Hepatocyte (in vitro differentiated cells): ENCODE measurements around the gene MCM5. TPM values are rescaled to one million over a fixed set of nuclear protein-coding genes. Genes with fewer than 3 reads are reported as not detected.

Experiments
- DNase-seq: peaks from one replicate; pipeline ENCODE4 v3.0.0-alpha.2; 2016; ENCODE audit warnings: low spot score
- H2AFZ ChIP-seq: fragments of 200-600 bp; sonication (generic); 2 replicates; pipeline ENCODE4 v1.6.0; 2016; ENCODE audit warnings: antibody characterized with exemption, mild to moderate bottlenecking
- H3K27ac ChIP-seq: fragments of 200-600 bp; sonication (generic); 2 replicates; pipeline ENCODE4 v1.5.1; 2016; ENCODE audit warnings: mild to moderate bottlenecking
- H3K27me3 ChIP-seq: fragments of 200-600 bp; sonication (generic); 2 replicates; pipeline ENCODE4 v1.6.1; 2016
- H3K36me3 ChIP-seq: fragments of 200-600 bp; sonication (generic); replicated peaks from 2 replicates; pipeline ENCODE4 v1.5.1; 2016; ENCODE audit warnings: low read depth; ENCODE audit not compliant: insufficient read depth
- H3K4me1 ChIP-seq: fragments of 200-600 bp; sonication (generic); 2 replicates; pipeline ENCODE4 v1.5.1; 2016; ENCODE audit warnings: mild to moderate bottlenecking, moderate library complexity; ENCODE audit not compliant: insufficient read depth
- H3K4me2 ChIP-seq: fragments of 200-600 bp; sonication (generic); 2 replicates; pipeline ENCODE4 v1.6.0; 2016
- H3K4me3 ChIP-seq: fragments of 200-600 bp; sonication (generic); 2 replicates; pipeline ENCODE4 v1.5.1; 2016; ENCODE audit warnings: mild to moderate bottlenecking
- H3K79me2 ChIP-seq: fragments of 200-600 bp; sonication (generic); 2 replicates; pipeline ENCODE4 v1.6.0; 2017; ENCODE audit warnings: mild to moderate bottlenecking
- H3K9me2 ChIP-seq: fragments of 200-600 bp; sonication (generic); replicated peaks from 2 replicates; pipeline ENCODE4 v1.6.0; 2017; ENCODE audit warnings: mild to moderate bottlenecking; ENCODE audit not compliant: insufficient read depth
- H3K9me3 ChIP-seq: fragments of 200-600 bp; sonication (generic); 2 replicates; pipeline ENCODE4 v1.5.1; 2016; ENCODE audit warnings: low read depth, mild to moderate bottlenecking
- H4K20me1 ChIP-seq: fragments of 200-600 bp; sonication (generic); 2 replicates; pipeline ENCODE4 v1.6.0; 2016; ENCODE audit warnings: mild to moderate bottlenecking; ENCODE audit not compliant: insufficient read depth, poor library complexity, severe bottlenecking
- EZH2 ChIP-seq: fragments of 200-600 bp; sonication (generic); IDR thresholded peaks from 2 replicates; pipeline ENCODE4 v1.6.1; 2016; ENCODE audit warnings: antibody characterized with exemption, mild to moderate bottlenecking, borderline replicate concordance
- EZH2phosphoT487 ChIP-seq: fragments of 200-600 bp; sonication (generic); IDR thresholded peaks from one replicate; pipeline ENCODE4 v1.6.1; 2018; ENCODE audit warnings: antibody characterized with exemption, mild to moderate bottlenecking, low read depth, moderate library complexity; ENCODE audit not compliant: unreplicated experiment, severe bottlenecking
- WGBS: methylation state at CpG from one replicate; pipeline ENCODE4 v1.1.6; 2016; ENCODE audit warnings: low lambda C conversion rate; ENCODE audit errors: missing lambda C conversion rate; 5-methylcytosine and 5-hydroxymethylcytosine counted together
- polyA plus RNA-seq: library from polyadenylated mRNA; unstranded; fragments of >200 nt; fragmentation: Nextera tagmentation; extraction: Ambion mirVana; gene quantifications from 2 replicates; pipeline ENCODE4 v1.2.1, GENCODE V29; 2016
- total RNA-seq: library from RNA; depleted of rRNA; stranded (reverse); fragments of >200 nt; gene quantifications from 2 replicates; pipeline ENCODE4 v1.2.3, GENCODE V29; 2014
- TF ChIP-seq, protein P1 (sequence below): fragments of 200-600 bp; sonication (generic); IDR thresholded peaks from 2 replicates; pipeline ENCODE4 v1.5.1; 2016; ENCODE audit warnings: antibody characterized with exemption, mild to moderate bottlenecking; ENCODE audit not compliant: poor library complexity

The MCM5 gene
- total and polyA plus RNA-seq, 2 experiments from 2014 or later = 21.7 to 36.1 TPM

DNA sequence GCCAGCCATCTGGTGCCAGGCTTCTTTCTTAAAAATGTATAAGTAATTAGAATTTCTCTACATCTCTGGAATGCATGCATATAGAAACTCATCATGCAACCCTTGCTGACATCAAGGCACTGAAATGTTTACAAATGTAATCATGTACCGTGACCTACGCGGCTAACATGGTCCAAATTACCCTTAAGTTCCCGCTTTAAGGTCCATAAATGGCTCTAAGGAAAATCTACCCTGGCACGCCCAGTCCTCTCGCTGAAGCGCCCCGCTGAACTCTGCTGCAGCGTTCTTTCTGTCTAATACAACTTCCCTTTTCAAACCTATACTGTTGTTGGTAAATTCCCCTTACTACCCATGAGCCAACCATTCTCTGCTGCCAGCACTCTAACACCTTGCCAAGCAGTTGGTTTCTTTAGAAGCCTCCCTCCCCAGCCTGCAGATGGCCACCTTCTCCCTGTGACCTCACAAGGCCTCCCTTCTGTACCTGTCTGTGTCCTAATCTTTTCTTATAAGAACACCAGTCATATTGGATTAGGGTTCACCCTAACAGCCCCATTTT lies 32.5 kb upstream of the MCM5 start:
- Histone ChIP-seq H3K36me3 (no peaks in the 10 kb centered on the region), H3K4me1 (peaks cover 3% of the 10 kb centered on the region), H3K4me3 (no peak overlapping the region), H3K27me3 (no peaks in the 10 kb centered on the region), H3K9me2 (no peaks in the 10 kb centered on the region), H3K27ac (peak overlapping the region; percentile 73), H3K9me3 (no peaks in the 10 kb centered on the region), H3K4me2 (peak overlapping the region; percentile 8), H4K20me1 (no peaks in the 10 kb centered on the region), H2AFZ (no peak overlapping the region), H3K79me2 (no peaks in the 10 kb centered on the region)
- peak; percentile 46 for DNase-seq
- 68% methylated on average over 9 of the region's 9 CpGs for WGBS
- TF ChIP-seq, protein P1, sequence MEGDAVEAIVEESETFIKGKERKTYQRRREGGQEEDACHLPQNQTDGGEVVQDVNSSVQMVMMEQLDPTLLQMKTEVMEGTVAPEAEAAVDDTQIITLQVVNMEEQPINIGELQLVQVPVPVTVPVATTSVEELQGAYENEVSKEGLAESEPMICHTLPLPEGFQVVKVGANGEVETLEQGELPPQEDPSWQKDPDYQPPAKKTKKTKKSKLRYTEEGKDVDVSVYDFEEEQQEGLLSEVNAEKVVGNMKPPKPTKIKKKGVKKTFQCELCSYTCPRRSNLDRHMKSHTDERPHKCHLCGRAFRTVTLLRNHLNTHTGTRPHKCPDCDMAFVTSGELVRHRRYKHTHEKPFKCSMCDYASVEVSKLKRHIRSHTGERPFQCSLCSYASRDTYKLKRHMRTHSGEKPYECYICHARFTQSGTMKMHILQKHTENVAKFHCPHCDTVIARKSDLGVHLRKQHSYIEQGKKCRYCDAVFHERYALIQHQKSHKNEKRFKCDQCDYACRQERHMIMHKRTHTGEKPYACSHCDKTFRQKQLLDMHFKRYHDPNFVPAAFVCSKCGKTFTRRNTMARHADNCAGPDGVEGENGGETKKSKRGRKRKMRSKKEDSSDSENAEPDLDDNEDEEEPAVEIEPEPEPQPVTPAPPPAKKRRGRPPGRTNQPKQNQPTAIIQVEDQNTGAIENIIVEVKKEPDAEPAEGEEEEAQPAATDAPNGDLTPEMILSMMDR = no peak
- TF ChIP-seq EZH2 (no peak), EZH2phosphoT487 (no peak)

DNA sequence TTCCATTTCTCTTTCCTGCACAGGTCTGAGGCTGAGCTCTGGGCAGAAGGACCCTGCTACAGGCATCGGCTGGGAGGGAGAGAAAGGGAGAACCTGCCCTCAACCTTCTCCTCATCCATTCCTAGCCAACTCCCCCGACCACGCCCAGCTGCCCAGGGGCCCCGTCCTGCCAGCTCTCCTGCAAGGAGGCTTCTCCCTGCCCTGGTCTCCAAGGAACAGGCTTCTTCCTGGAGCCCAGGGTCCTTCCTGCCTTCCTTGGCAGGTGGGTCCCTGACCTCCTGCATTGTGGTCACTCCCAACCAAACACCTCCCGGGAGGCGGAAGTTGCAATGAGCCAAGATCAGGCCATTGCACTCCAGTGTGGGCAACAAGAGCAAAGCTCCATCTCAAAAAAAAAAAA lies 31.6 kb upstream of the MCM5 start:
- no peak for TF ChIP-seq EZH2
- TF ChIP-seq, protein P1 = no peak
- no peak for TF ChIP-seq EZH2phosphoT487
- H3K4me1 ChIP-seq = peaks cover 4% of the 10 kb centered on the region
- no peaks in the 10 kb centered on the region for H3K79me2 ChIP-seq
- no peak overlapping the region for H3K27ac ChIP-seq
- DNase-seq = no peak
- no peaks in the 10 kb centered on the region for H3K36me3 ChIP-seq
- H3K9me2 ChIP-seq = no peaks in the 10 kb centered on the region
- H3K27me3 ChIP-seq = no peaks in the 10 kb centered on the region
- H3K4me3 ChIP-seq = no peak overlapping the region
- H3K4me2 ChIP-seq = no peak overlapping the region
- WGBS = 81% methylated on average over 6 of the region's 6 CpGs
- no peaks in the 10 kb centered on the region for H4K20me1 ChIP-seq
- H3K9me3 ChIP-seq = no peaks in the 10 kb centered on the region
- H2AFZ ChIP-seq = no peak overlapping the region

DNA sequence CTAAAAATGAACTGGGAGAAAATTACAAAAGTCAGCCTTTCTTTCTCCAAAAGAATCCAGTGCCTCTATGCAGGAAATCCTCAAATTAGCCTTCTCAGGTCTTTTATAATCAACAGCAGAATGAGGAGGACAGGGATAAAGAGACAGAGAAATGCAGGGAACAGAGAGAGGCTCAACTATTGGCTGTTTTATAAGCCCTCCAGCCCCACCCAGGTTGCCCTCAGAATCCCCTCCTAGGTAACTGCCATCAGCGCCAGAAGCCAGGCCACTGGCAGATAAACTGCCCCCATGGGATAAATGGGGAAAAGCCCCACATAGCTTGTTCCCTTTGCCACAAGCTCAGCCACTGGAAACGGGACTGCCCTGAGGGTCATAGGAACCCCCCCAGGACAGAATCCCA lies 29.9 kb upstream of the MCM5 start:
- Histone ChIP-seq H3K27me3 (no peaks in the 10 kb centered on the region), H3K79me2 (no peaks in the 10 kb centered on the region), H3K4me3 (no peak overlapping the region), H3K4me2 (no peak overlapping the region), H2AFZ (no peak overlapping the region), H3K36me3 (no peaks in the 10 kb centered on the region), H3K27ac (no peak overlapping the region), H4K20me1 (no peaks in the 10 kb centered on the region), H3K9me2 (no peaks in the 10 kb centered on the region), H3K9me3 (no peaks in the 10 kb centered on the region), H3K4me1 (peaks cover 4% of the 10 kb centered on the region)
- WGBS = 77% methylated on average over 2 of the region's 2 CpGs
- no peak for DNase-seq
- TF ChIP-seq EZH2phosphoT487 = no peak
- TF ChIP-seq, protein P1 = no peak
- no peak for TF ChIP-seq EZH2
